HG02840 (cell line): Measurements from ENCODE around the gene RPS6KA3.
A peak's percentile ranks its signal among the peaks of the same experiment; 100 is the strongest.

ENCODE experiments used
- ATAC-seq: cut with Tn5 transposase; IDR thresholded peaks from one replicate; pipeline ENCODE4 v1.9.1; 2021; ENCODE audit warnings: mild to moderate bottlenecking, moderate library complexity, moderate number of reproducible peaks; ENCODE audit not compliant: unreplicated experiment, low FRiP score

RPS6KA3 gene

GRCh38 chrX:20266810-20267606 lies at the start of gene RPS6KA3:
Gene RPS6KA3, minus strand, starts transcription at chrX:20266909. Its CDS starts 277 bp downstream, at chrX:20266632.
- peak; percentile 76 for ATAC-seq

GRCh38 chrX:20315140-20315539 lies 48.4 kb upstream of the RPS6KA3 start:
- peak; percentile 72 for ATAC-seq

DNA sequence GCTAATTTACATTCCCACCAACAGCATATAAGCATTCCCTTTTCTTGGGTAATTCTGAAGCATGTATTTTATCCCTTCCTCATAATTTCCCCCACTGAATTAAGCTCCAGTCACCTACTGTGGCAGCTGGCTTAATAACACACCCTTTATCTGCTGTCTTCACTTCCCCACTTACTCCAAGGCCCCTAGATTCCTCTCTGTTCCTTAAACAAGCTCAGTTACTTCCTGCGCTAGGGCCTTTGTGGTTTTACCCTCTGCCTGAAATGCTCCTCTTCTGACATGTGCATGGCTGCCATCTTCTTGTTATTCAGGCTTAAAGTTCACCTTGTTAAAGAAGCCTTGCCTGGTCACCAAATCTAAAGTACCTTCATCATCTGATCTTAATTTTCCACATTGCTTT lies 47.2 kb upstream of the RPS6KA3 start:
- no peak for ATAC-seq

DNA sequence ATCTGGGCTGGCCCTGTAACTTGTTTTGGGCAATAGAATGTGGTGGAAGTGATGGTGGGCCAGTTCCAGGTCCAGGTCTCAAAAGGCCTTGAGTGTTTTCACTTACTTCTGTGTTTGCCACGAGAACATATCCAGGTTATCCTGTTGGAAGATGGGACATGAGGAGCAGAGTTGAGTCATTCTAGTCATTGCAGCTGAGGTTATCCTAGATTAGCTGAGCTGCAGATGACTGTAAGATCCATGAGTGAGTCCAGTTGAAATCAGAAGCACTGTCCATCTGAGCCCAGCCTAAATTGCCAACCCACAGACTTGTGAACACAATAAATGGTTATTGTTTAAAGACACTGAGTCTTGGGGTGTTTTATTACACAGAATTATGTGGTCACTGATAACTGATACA lies 45.3 kb upstream of the RPS6KA3 start:
- no peak for ATAC-seq

DNA sequence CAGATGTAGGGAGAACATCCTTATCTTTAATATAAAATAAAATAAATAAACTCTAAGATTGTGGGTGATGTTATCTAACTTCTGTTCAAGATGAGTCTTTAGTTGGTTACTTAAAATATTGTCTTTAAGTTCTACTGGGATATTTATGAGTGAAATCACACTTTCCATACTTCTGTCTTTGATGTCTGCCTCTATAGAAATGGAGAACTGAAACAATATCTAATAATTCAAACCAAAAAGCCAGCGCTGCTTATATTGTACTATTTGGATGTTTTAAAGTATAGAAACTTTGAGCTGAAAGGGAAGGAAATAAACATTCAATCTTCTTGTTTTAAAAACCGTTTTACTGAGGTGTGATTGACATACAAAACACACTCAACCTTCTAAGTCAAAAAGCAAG lies 44.8 kb upstream of the RPS6KA3 start:
- no peak for ATAC-seq

- ATAC-seq, result no peak
These were observed 43.1 kb upstream of the RPS6KA3 start for GRCh38 chrX:20309806-20310205.

DNA sequence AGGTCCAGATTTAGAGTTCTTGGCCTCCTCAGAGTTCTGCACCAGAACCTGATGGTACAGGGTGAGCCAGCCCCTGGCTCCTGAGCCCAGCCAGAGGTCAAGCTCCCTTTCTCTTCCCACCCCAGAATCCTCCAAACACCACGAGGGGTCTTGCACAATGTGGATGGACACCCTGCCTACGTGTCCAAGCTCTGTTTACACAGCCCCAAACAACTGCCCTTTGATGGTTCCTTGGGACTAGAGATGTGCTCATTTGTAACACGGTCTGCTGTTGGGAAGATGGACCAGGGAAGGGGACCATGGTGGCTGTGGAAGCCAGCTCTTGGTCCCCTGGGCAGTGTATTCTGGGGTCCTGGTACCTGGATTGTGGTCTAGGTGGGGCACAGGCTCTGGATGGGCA lies 40.0 kb upstream of the RPS6KA3 start:
- no peak for ATAC-seq

- no peak for ATAC-seq
These were observed 34.1 kb upstream of the RPS6KA3 start for GRCh38 chrX:20300822-20301221.

GRCh38 chrX:20294957-20295356 lies 28.2 kb upstream of the RPS6KA3 start:
- no peak for ATAC-seq

GRCh38 chrX:20294284-20294683 lies 27.6 kb upstream of the RPS6KA3 start:
- ATAC-seq, result no peak

DNA sequence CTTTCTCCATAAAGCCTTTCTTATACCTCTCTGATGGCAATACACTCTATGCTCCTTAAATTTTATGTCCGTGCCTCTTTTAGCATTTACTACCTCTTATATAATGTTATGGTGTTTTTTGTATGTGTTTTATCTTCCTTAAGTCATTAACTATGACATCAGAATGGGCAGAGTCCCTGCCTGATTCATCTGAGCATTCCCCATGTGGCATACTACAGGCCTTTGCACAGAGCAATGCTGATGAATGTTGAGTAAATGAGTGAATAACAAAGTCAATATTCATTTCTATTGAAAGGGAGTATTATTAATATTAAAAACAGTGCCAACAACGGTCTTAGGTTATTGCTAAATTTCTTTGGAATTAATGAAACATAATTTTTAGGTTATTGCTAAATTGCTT lies 18.8 kb upstream of the RPS6KA3 start:
- no peak for ATAC-seq

DNA sequence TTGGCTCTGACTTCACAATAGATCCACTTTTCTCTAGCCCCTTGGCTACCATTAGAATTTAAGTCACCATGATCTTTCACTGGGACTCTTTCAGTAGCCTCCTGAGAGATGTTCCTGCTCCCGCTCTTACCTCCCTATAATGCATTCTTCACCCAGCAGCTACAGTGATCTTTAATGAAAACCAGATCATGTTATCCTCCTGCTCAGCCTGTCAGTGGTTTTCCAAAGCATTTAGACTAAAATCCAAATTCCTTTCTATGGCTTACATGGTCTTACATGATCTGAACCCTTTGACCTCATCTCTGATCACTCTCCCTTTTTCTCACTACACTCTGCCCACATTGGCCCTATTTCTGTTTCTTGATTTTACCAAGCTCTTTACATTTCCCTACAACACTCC lies 18.3 kb upstream of the RPS6KA3 start:
- ATAC-seq, result no peak

DNA sequence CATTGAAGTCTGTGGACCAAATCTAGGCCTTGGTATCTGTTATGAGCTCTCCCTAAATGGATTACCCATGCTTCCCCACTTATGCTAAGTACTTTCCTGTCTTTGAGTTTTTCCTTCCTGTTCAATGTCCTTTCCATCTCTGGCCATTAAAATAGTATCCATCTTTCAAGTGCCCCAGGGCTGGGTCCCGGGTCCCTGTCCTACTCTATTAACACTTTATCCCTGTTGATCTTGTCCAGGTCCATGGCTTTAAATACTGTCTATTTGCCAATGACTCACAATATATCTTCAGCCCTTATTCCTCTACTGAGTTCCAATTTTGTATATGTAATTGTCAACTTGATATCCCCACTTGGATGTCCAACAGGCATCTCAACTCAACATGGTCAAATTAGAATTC lies 17.7 kb upstream of the RPS6KA3 start:
- no peak for ATAC-seq

- no peak for ATAC-seq
These were observed 14.2 kb upstream of the RPS6KA3 start for GRCh38 chrX:20280938-20281337.

DNA sequence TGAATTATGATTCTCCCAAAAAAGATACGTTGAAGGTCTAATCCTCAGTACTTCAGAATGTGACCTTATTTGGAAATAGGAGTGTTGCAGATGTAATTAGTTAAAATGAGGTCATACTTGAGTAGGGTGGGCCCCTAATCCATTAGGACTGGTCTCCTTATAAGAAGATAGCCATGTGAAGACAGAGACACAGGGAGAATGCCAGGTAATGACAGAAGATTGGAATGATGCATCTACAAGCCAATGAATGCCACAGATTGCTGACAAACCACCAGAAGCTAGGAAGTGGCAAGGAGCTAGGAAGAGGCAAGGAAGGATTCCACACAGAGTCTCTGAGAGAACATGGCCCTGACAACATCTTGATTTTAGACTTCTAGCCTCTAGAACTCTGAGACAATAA lies 7.4 kb upstream of the RPS6KA3 start:
- ATAC-seq, result no peak

DNA sequence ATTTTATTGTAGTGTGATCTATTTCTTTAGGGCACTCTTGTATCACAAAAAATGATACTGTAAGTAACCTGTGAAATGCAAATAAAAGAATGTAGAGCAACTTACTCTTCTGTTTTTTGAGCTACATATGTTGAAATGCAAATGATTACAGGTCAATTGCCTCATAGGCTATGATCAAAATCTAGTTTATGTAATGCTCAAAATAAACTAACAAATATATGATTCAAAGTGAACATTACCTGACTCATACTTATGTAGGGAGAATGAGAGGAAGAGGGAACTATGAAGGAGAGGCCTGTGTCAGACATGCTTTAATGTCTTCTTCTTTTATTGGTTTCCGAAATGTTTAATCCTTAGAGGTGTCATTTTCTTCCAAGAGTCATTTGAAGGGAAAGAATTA lies 5.0 kb upstream of the RPS6KA3 start:
- no peak for ATAC-seq

- ATAC-seq, result no peak
These were observed 4.5 kb upstream of the RPS6KA3 start for GRCh38 chrX:20271186-20271585.

GRCh38 chrX:20270562-20270890 lies 3.8 kb upstream of the RPS6KA3 start:
- ATAC-seq, result no peak

DNA sequence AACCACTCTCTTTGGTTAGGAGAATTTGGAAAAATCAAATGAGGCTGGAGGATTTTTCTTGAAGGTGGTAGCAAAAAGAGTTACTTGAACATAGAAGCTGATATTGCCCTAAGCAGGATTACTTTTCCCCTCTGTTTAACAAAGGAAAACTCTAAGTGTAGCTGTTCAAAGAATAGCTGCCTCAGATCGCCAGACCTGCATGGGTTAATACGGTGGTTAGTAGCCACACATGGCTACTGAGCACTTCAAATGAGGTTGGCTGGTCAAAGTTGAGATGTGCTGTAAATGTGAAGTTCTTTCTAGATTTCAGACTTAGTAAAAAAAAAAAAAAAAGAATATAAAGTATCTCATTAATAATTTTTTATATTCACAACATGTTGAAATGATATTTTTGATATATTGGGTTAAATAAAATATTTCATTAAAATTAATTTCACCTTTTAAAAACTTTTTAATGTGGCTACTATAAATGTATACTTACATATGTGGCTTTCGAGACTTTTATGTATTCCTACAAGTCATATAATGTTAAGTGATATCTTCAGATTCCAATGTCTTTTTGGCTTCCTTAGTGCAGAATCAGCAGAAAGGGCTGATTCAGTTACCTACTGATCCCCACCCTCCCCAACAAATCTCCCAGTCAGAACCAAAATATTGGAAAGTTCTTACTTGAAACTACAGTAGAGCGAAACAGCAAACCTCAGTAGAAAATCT lies 3.3 kb upstream of the RPS6KA3 start:
- no peak for ATAC-seq

DNA sequence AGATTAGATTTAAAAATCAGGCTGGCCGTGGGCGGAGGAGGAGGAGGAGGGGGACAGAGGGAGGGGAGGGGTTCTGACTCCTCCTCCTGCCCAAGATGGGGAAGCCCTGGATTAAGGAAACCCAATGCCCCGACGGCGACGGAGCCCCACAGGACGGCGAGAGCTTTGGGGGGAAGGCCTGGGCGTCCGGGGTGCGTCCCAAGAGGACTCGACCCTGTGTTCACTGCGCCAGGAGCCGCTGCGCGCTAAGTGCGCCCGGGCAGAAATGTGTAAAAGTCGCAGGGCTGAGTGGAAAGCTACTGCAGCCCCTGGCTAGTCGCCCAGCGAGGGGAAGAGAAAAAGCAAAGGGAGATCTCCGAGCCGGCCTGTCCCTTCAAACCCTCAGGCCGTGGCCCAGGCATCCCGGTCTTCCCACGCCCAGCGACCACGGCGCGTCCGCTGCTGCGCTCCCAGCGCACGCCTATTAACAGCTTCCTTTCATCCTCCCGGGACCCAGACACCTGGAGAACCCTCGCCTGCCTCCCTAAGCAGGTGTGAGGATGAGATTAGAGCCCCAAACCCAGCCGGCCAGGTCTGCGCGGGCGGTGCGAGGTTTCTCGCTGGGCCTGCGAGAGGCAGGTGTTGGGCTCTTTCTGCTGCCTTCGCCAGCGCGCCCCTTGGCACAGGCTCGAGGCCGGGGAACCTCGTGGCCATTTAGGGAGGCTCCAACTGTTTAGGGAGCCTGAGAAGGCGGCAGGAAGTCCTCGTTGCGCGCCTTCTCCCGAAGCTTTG lies 1.4 kb upstream of the RPS6KA3 start:
- ATAC-seq, result no peak

DNA sequence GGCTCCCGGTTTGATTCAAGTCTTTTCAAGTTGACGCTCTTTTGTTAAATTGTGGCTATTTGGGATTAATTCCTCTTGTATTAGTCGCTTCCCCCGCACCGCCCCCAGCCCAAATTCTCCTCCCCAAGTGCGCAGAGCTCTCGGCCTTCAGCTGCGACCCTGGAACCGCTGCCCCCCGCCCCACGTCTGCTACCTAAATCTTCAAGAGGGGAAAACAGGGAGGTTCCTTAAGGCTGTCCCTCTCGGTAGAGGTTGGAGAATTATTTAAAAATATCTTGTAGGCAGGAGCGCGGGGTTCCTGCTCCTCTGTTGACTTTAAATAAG lies 860 bp upstream of the RPS6KA3 start:
- no peak for ATAC-seq
